ENCODE data around the gene SLAIN1. TPM values are rescaled to one million over a fixed set of nuclear protein-coding genes. Genes with fewer than 3 reads are reported as not detected.
A peak's percentile ranks its signal among the peaks of the same experiment; 100 is the strongest.
"Not testable (repeated sequence)": the region's sequence is repeated elsewhere in the genome, so short reads cannot be mapped to it uniquely, and the experiment has no call there.

Gene SLAIN1
- not detected in 2 replicates for total RNA-seq (2014; rRNA removed; shearing (Covaris generic))

DNA sequence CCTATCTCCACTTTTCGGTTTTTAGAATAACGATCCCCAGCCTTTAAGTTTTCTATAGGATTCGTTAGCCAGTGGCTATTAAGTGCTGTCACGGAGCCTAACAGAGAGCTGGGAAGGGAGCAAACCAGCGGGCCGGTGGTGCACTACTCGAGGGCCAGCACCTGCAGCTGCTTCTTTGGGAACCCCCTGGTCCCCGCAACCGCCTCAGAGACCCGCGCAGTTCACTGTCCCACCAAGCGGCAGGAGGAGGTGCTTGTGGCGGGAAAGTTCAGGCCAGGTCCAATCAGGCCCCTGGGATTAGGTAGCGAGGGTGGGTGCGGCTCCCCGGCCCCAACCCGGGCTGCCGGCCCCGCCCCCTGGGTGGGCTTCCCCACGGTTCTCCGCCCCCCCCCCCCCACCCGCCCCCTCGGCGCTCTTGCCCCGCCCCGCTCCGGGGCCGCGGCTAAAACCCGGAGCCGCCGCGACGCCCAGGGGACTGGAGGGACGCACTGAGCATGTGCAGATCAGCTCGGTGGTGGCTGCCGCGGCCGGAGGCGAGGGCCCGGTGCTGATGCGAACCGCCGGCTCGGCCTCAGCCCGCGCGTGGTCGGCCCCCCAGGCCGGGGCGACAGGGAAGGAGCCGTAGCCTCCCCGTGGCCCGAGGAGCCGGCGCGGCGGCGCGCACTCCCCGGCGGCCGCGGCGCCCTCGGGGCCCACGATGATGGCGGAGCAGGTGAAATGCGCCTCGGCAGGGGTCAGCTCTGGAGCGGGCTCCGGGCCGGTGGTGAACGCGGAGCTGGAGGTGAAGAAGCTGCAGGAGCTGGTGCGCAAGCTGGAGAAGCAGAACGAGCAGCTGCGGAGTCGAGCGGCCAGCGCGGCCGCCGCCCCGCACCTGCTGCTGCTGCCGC, at the start of gene SLAIN1:
TSS of gene SLAIN1 (plus strand) at position 471 of the 887 bp plus-strand sequence. CDS start at position 698, 227 bp downstream.
- DNase-seq (ENCODE audit: low read depth): peak; percentile 3

DNA sequence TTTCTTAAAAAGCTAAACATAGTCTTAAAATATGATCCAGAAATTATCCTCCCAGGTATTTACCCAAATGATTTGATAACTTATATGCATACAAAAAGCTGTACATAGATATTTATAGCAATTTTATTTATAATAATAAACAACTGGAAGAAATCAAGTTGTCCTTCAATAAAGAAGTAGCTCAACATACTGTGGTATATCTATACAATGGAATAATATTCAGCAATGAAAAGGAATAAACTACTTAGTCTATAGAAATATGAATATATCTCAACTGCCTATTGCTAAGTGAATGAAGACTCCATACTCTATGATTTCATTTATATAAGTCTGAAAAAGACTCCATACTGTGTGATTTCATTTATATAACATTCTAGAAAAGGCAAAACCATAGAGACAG, 47.1 kb upstream of the SLAIN1 start:
- no peak for DNase-seq (ENCODE audit: low read depth)

DNA sequence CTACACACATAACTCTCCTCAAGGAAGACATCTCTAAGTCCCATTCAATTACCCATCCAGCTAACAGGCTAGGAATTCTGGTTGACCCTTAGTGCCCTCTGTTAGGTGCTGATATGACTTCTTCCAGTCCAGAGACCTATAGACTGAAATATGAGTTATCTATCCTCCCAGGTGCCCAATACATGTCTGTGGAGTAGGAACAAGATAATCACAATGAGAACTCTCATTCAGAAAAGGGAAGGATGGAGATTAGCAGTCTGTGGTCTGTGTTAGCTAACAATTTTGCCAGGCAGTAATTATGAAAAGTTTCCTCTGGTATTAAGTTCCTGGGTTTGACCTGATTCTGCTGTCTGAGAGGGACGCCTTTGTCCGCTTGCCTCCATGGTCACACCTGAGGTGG, 44.2 kb upstream of the SLAIN1 start:
- DNase-seq (ENCODE audit: low read depth): no peak

DNA sequence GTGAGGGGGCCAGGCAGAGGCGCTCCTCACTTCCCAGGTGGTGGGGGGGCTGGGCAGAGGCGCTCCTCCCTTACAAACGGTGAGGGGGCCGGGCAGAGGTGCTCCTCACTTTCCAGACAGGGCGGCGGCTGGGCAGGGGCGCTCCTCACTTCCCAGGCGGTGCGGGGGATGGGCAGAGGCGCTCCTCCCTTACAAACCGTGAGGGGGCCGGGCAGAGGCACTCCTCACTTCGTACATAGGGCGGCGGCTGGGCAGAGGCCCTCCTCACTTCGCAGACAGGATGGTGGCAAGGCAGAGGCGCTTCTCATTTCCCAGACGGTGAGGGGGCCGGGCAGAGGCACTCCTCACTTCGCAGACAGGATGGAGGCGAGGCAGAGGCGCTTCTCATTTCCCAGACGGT, 37.5 kb upstream of the SLAIN1 start:
- DNase-seq (ENCODE audit: low read depth): not testable (repeated sequence)

DNA sequence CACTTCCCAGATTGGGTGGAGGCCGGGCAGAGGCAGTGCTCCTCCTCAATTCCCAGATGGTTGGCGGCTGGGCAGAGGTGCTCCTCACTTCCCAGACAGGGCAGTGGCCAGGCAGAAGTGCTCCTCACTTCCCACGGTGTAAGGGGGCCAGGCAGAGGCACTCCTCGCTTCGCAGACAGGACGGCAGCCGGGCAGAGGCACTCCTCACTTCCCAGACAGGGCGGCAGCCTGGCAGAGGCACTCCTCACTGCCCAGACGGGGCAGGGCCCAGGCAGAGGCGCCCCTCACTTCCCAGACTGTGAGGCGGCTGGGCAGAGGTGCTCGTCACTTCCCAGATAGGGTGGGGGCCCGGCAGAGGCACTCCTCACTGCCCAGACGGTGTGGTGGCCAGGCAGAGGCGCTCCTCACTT, 36.6 kb upstream of the SLAIN1 start:
- no peak for DNase-seq (ENCODE audit: low read depth)

DNA sequence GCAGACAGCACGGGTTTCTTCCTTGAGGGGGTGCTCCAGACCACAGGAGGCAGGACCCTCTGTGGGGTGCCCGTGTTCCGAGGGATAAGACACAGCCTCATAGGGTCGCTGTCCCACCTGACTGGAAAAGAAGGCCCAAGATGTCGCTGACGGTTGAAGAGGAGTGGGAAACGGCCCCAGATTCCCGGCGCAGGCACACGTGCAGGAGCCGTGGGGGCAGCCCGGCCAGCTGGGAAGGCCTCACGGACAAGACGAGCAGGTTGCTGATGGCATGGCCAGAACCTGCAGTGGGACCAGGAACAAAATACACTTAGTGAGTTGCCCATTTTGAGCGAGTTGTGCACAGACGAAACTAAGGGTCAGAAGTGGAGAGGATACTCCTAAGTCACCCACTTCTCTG, 35.2 kb upstream of the SLAIN1 start:
- DNase-seq (ENCODE audit: low read depth): not testable (repeated sequence)

DNA sequence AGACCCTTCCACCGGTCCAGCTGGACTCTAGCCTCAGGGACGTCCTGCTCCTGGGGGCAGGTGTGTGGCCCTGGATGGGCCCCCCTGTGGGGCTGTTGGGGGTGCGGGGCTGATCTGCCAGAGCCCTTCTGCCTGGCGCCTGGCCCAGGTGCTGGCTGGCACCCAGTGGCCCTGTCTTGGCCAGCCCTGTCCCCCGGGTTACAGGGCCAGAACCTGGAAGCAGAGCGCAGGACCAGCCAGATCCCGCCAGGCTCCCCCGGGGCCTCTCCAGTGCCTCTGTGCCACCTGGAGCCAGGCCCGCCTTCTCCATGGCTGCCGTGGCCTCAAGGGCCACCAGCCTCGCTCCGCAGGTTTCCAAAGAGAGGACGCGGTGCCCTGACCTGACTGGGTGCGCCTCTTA, 34.7 kb upstream of the SLAIN1 start:
- not testable (repeated sequence) for DNase-seq (ENCODE audit: low read depth)

DNA sequence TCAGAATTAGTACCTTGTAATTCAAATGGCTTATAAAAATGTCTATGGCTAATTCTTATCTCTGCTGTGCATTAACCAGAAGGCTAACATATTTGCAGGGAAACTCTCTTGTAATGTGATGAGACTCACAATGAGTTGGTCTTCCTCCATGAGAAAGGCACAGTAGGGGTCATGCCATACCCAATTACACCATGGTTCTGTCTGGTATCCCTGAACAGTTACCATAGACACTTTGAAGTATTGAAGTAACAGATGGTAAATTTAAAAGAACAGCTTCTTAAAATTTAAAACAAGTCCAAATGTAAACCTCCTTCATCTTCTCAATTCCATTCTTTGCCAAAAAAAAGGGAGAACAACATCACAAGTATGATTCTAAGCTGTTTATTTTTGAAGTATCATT, 22.6 kb upstream of the SLAIN1 start:
- DNase-seq (ENCODE audit: low read depth): no peak

DNA sequence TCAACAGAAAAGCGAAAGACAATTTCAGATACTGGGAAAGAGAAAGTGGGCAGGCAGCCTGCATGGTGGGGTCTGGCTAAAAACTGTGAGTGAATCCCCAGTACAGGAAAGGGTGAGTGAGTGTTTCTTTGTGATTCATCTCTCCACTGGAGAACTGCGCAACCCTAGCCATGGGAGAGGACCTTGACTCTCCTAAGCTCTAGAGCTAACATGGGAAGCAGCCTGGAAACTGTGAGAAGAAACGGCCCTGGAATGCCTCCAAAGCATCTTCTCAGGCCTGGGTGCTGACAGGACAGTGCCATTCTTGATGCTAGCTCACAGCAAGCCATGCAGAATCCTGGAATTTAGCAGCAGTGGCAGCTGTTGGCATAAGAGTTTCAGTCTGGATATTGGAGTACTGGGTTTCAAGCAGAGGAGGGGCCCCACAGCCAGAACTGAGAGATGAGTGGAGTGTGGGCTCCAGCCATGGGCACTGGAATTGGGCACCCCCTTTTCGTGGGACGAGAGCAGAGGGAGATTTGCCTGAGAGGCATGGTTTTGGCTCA, 18.7 kb upstream of the SLAIN1 start:
- DNase-seq (ENCODE audit: low read depth): no peak

DNA sequence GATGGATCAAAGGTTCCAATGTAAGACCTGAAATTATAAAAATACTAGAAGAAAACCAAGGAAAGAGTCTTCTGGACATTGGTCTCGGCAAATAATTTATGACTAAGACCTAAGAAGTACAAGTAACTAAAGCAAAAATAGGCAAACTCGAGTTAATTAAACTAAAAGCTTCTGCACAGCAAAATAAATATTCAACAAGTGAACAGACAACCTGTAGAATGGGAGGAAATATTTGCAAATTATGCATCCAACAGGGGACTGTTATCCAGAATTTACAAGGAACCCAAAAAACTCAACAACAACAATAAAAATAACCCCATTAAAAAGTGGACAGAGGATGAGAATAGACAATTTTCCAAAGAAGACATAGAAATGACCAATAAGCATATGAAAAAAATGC, 9.7 kb upstream of the SLAIN1 start:
- DNase-seq (ENCODE audit: low read depth): no peak

DNA sequence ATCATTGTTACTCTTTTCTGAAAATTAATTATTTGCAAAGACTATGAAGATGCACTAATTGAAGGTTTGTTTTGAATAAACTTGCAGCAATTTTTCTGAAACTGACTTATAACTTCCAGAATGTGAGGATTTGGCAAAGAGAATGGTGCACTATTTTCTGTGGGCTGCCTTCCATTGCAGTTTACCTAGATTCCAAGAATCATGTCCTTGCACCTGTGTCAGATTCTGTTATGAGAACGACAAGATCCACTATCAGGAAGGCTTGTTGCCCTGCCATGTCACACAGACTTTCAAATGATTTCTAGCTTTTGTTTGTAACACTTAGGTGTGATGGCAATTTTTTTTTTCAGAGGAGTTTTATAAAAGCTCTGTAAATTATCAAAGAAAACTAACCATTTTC, 5.6 kb upstream of the SLAIN1 start:
- DNase-seq (ENCODE audit: low read depth): no peak

DNA sequence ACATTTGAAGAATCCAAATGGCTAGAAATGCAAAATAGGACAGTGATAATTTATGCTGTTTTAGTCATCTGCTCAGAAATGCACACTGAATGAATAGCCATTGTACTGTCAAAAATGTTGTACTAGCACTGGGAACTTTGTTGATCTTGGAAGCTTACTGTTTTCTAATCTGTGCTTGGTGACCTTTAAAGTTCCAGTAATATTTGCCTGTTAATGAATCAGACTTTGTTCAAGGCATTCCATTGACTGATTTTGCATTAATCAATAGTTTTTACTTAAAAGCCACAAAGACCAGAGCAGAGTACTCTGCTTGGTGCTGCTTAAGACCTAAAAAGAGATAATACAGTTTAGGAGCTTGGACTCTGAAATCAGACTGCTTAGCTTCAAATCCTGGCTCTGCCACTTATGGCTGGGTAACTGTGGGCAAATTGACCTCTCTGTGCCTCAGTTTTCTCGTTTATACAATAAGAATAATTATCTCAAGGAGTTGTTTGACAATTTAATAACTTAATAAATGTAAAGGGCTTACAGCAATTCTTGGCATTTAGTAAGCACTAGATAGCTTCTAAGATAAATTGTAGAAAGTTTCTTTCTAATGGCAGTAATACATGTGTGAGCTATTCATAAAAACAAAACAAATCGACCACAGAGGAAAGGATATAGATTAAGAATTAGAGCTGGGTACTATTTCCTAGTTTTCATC, 4.6 kb upstream of the SLAIN1 start:
- no peak for DNase-seq (ENCODE audit: low read depth)

DNA sequence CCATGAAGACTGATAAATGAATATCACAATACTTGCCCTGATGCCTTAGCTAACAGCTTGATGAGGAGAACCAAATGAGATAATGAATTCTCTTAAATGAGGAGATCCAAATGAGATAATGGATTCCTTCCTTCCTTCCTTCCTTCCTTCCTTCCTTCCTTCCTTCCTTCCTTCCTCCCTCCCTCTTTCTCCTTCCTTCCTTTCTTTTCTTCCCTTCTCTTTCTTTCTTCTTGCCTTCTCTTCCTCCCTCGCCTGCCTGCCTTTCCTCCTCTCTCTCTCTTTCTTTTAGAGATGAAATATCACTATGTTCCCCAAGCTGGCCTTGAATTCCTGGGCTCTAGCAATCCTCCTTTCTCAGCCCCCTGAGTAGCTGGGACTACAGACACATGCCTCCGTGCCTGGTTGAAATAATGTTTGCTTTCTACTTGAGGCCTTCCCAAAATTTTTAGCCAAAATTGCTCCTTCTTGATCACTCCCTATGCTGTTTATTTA, 4.0 kb upstream of the SLAIN1 start:
- DNase-seq (ENCODE audit: low read depth): no peak

DNA sequence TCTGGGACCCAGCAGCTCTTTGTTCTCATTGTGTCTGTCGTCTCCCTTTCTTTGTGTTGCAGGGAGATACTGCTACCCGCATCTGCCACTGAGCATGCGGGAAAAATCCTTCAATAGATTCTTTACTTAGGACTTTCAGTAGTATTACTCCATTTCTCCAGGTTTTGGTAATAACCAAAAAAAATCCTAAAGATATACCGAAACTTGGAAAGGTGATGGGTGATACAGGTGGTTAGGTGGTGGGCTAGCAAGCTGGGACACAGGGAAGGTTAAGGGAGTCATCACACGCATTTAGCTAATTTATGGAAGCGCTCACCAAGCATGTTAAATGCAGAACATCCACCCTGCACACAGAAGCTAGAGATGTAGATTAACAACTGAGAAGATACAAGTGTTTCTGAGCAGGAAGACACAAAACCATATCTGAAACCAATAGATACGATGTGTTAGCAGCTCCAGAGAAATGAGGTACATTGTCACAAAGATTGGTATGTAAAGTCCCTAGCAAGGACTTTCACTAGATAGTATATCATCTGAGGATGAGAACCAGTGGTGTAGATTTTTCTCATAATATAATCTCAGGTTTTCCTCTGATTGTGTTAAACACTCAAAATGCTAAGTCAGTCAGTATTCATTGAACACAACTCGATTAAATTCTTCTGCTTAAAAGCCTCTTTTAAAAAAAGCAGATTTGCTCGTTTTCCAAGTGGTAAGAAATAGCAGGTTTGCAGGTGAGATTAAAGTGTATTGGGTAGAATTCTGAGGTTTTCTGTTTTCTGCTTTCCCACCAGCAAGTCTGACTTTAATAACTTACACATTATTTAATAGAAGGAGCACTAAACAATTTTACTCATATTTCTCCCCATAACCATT, 1.2 kb upstream of the SLAIN1 start:
- DNase-seq (ENCODE audit: low read depth): no peak

DNA sequence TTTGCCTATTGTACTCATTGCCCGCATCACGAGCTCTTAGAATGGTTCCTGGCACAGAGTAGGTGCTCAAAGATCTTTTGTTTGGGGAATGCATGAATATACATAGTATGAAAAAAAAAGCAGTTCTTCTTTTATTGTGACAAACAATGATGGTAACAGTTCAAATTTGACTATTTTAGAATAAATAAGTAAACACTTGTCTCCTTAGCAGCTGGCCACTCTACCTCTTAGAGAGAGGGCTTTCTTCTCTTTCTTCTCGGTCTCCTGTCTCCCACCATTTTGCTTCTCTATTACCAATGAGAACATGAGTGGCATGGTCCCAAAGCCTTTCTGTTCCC, 639 bp upstream of the SLAIN1 start:
- DNase-seq (ENCODE audit: low read depth): no peak

DNA sequence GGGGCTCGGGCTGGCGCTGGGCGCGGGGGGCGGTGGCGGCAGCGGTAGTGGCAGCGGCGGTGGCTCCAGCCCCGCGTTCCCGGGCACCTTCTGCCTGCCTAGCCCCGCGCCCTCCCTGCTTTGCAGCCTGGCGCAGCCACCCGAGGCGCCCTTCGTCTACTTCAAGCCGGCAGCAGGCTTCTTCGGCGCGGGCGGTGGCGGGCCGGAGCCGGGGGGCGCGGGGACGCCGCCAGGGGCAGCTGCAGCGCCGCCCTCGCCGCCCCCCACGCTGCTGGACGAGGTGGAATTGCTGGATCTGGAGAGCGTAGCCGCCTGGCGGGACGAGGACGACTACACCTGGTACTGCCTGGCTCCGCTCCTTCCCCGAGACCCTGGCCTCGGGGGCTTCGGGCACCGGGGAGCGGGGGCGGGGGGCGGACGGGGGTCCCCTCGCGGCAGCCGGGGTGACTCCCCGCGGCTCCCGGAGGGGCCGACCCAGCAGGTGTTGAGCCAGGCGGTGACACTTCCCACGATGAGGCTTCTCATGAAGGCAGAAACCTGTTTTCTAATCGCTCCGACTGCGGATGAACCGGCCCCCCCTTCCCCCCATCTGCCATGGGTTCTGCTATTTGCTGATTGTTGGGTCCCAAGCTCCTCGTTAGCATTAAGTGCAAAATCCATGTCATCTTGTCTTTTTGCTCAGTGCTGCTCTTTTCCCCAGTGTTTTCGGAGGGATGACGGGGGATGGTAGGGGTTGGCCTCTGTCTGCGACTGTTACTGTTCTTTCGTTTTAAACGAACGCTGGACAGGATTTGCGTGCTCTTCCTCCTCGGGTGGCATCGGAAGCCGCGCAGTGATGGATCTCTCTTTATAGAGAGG, 943 bp downstream of the SLAIN1 start:
- peak; percentile 3 for DNase-seq (ENCODE audit: low read depth)

DNA sequence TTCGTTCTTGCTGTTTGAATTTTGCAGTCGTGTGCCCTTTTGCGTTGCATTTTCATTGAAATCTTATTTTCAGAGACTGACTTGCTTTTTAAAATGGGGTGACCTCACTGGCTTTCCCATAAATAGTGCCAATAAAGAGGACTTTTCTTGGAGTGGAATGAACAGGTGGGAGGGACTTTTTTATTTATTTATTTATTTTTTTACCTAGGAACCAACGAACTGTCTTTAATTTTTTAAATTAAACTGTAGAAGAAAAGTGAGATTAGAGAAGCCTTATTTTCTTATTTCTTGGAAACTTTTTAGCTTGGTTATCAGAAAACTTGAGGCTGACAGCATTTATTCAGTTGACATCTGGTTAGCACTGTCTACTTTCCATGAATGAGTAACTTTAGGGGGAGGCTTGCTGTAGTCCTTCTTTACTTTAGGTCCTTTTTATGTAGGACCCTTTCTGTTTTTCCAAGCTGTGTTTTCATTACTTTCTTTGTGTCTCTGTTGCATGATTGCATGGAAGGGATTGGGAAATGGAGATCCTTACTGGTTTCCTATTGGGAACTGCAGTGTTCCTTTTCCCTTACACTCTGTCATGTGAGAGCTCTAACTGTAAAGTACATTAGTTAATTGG, 1.7 kb downstream of the SLAIN1 start:
- no peak for DNase-seq (ENCODE audit: low read depth)

DNA sequence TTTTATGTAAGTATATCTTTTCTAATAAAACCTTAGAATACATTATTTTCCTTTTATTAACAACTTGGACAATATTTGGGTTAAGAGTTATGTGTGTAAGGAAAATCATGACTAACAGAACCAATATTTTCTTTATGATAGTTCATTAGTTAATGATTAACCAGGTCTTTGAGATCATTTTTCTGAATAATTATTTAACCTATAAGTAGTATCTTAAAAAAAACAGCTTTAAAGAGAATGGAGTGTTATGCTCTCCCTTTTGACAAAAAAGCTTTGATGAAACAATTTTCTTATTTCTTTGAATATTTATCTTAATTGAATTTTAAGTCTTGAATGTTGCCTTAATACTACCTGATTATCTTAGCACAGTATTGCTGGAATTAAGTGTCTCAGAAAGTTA, 3.8 kb downstream of the SLAIN1 start:
- DNase-seq (ENCODE audit: low read depth): no peak

DNA sequence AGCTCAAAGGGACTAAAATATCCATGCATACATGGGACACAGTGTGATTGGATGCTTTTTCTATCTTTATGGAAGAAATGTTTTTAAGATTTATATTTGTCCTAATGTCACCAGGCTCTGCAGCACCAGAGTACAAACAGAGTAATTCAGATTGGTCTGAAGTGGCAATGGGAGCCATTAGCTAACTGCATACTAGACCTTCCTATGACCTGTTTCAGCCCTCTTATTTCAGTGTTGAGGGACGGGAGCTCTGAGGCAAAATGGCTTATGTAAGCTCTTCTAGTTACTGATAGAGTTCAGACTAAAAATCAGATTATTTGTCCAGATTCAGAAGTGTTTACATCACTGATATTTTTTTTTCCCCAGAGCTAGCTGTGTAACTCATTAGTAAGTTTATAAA, 4.9 kb downstream of the SLAIN1 start:
- DNase-seq (ENCODE audit: low read depth): no peak

DNA sequence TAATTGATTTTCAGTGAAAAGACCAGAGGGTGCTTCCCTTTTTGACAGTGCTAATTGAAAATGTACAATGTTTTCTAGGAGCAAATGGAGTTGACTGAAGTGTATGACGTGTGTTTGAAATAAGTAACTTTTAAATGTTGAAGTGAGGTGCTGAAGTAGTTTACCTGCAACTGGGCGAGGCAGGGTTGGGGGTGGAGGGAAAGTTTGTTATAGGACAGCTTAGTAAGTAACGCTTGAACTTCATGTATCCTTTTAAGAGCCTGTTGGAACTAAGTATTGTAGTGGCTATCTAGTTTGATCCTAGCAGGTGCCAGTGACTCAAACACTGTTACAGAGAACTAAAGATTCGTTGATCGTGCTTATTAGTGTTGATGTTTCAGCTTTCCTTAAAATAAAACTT, 5.9 kb downstream of the SLAIN1 start:
- no peak for DNase-seq (ENCODE audit: low read depth)

Data from RPMI7951 (cell line).